Activated T-cell treated with anti-CD3 and anti-CD28 coated beads for 4 hours (primary cell): ENCODE data around the gene PGM5.

ENCODE experiments used
- DNase-seq: peaks from one replicate; pipeline ENCODE4 v3.0.0-alpha.2; 2020

The PGM5 gene

DNA sequence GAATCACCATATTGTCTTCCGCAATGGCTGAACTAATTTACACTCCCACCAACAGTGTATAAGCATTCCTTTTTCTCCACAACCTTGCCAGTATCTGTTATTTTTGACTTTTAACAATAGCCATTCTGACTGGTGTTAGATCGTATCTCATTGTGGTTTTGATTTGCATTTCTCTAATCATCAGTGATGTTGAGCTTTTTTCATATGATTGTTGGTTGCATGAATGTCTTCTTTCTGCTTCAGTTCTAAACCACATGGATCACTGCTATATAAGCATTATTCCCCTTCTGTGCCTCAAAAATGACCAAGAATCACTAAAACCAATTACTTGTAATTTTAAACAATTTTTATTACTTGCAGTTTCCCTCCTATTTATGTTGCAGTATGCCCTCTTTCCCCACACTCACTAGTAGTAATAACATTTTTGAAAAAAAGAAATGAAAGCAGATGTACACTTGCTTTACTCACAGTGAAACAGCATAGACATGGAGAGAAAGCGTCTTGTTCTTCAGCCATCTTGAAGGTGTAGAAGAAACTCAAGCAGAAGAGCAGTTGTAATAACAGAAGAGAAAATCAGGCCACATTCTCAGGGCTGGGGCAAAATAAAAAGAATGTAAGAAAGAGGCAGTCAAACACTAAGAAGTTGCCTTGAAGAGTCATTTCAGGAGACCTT is 188.8 kb downstream of the PGM5 start:
- DNase-seq = no peak

DNA sequence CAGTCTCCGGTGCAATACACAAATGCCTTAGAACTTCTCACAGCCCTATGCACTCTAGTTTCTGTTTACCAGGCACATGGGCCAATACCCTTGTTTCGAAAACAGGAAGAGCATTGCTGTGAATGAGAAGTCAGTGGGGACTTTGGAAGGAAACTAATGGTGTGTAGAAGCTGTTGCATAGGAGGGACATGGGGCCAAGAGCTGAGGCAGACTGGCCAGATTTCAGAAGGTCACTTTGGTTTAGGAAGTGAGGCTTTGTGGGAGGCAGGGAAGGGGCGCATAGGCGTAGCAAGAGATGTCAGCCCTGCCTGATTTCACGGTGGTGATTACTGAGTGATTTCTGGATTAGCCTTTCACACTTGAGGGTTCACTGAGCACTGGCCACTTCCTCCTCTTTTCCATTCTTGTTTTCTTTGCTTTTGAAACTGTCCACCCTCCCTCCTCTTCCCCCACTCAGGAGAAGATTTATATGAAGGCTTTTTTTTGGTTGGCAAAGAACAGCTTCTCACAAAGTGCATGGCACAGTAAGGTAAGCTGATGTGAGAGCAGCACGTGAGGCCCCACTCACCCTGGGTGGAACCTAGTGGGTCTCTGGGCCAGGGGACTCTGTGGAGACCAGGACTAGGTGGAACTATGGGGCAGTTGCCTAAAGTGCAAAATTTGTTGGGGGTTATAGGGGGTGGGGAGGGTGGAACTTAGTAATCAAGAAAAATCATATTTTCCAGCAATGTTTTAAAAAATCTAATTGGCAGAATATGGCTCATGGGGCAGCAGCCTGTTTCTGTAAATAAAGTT is 190.4 kb downstream of the PGM5 start:
- DNase-seq = no peak

DNA sequence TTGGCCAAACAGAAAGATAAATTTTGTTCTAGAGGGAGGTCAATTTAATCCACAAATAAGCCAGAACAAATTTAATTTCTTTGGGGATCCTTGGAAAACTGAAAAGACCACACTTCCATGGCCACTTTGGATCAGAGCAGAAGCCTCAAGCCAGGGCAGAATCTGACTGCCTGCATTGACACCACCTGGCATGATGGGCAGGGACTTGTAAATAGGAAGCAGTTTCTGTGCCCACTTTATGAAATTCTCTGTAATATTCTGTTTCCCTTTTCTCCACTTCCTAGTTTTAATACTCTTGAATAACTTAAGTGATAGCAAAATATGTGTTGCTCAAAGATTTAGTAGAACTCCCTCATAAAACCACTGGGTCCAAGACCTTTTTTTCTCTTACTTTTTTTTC is 191.0 kb downstream of the PGM5 start:
- DNase-seq = no peak

DNA sequence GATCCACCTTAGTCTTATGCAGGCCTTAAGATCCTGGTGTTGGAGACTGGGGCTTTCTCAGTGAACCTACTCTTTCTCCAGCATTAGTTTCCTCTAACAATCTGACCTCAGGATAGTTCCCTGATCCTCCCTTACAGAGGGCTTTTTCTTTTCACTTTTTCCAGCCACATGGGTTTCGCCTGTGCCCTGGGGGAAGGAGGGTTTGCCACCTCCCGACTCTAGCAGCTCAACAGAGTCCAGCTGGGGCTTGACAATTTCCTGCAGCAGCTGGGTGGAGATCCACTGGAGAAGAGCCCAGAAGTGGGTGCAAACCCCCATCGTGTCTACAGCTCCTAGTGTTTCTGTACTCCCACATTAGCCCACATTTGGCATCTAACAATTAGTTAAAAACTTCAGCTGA is 191.8 kb downstream of the PGM5 start:
- DNase-seq = no peak

DNA sequence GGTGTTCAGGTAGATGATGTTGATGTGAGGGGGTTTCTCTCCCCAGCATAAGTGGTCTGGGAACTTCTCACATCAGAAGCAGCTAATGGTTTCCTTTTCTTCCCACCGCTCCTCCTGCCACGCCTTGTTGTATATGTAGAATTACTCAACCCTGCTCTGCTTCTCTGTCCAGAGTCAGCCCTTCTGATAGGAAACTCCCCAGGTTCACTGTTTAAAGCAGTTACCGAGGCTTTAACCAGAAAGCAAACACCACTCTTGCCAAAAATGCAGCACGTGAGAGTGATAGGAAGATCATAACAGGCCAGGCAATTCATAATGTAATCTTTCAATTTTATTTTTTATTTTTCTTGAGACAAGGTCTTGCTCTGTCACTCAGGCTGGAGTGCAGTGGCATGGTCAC is 194.8 kb downstream of the PGM5 start:
- no peak for DNase-seq

DNA sequence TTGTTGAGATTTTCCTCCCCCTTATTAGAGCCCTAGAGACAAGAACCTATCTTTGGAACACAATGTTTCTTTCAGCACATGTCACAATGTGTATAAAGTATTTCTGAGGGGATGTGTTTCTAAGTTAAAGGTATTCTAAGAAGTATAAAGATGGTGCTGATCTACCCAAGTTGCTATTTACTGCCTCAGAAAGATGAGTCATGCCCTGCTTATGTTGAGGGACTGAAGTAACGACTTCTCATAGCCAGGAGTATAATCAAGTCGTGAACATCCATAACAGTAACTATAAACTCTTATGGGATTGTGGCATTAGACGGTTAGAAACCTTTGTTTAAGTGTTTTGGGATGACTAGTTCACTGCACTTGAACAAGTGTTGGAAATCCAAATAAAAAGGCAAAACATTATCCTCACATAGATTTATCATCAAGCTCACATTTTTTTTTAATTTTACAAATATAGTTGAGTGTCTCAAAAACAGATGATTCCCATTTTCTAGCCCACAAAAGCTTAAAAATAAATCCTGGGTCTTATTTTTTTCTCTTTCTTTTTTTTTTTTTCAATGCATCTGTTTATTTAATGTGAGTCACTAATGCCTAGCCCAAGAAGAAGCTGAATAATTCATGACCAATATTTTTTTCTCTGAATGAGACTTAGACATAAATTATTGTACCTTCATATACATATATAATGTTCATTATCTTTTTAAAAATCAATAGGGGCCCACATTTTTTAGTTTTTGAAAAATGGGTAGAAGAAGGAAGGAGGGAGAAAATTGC is 196.5 kb downstream of the PGM5 start:
- DNase-seq = no peak

DNA sequence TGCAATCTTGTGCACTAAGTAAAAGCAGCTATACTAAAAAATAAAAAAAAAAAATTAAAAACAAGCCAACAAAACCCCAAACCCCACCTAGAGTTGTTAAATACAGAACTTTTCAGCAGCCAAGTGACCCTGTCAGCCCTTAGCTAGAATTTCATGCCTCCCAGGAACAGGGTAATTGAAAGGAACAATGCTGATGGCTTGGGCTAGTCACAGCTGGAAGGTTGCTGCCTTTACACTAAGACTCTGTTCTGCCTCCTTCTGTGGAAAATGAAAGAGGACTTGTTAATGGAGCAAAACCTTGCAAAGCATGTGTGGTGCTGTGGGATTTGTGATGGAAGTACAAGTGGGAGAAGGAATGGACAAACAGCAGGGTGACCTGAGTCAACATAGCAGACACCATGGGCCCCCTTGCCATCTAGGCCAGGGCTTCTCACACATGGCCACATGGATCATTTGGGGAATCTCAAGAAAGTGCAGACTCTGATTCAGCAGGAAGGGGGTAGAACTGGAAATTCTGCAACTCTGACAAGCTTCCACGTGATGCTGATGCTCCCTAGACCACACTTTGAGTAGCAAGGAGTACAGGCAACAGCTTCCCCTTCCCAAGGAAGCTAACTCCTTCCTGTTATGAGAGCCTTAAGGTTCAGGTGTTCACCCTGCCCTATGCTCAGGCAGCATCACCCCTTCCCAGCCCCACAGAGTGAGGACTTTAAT is 199.2 kb downstream of the PGM5 start:
- DNase-seq = no peak

DNA sequence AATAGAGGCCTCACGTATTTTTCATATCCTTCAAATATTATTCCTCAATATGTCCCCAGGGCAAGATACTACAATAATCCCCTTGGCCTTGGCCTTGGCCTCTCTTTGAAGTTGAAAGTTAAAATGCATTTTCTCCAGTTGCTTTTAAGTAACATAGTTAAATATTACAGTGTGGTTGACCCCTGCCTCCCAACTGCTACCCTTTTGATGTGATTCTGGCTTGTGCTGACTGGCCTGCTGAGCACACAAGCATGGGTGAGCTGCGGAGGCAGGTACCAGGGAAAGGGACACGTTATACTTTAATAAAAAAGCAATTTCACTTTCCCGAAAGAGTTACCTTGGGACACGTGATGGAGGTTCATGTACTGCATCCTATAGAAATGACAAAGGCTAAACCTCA is 202.1 kb downstream of the PGM5 start:
- DNase-seq = no peak

DNA sequence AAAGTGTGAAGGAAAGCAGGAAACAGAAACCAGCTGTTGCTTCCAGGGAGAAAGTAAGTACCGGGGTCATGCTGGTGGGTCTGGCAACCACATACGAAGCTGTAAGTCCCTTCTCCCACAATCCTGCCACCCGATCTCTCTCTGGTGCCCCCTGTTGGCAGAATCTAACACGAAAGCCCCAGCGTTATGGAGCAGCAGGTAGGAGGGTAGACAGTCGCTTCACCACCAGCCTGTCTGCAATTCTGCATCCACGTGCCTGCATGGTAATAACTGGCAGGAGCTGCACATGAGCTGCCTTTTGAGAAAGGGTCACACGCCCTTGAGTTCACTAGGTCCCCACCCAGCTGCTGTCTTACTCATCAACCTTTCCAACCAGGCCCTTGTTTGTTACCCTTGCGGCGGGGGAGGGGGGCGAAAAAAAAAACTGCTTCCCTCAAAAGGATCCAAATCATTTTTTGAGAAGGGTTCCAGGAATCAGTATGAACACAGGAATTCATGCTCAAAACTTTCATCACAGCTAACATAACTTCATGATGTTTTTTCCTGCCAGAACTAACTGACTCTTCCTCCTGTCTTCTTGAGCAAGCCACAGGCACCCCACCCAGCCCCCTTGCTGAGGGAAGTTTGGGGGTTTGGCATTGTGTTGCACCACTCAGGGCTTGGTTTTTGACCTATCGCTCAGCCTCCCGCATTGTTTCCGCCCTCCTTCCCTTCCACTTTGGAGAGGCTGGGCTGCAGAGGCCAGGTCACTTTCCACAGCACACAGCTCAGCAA is 203.8 kb downstream of the PGM5 start:
- peak; percentile 27 for DNase-seq

DNA sequence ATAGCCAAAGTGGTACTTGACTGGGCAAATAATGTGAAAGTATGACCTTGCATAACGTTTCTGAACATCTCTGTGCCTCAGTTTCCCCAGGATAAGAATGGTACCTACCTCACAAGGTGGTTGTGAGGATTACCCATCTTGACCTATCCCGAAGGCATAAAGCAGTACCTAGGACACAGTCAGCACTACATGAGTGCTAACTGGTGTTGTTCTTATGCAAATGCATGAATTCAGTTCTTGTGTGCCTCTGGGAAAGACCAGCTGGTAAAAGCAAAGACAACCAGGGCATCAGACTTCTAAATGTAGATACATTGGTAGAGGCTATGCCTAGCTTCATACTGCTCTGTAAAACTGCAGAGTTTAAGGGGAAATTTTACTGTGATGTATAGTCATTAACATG is 206.1 kb downstream of the PGM5 start:
- DNase-seq = no peak

DNA sequence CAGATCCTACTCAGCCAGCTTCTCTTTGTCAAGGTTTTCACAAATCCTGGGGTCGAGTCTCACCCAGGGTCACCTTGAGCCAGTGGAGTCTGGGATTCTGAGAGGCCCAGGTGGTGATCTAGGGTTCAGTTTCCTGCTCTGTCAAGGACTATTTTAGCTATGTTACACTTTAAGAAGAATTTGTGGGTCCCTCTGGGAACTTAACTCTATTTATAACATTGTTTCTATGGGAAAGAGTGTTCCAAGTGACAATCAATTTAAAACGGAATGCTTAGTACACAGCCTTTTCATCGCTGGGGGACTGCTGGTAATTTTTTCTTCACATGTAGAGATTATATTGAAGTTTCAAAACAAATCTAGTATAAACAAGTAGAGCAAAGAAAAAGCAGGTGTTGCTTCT is 211.2 kb downstream of the PGM5 start:
- no peak for DNase-seq

DNA sequence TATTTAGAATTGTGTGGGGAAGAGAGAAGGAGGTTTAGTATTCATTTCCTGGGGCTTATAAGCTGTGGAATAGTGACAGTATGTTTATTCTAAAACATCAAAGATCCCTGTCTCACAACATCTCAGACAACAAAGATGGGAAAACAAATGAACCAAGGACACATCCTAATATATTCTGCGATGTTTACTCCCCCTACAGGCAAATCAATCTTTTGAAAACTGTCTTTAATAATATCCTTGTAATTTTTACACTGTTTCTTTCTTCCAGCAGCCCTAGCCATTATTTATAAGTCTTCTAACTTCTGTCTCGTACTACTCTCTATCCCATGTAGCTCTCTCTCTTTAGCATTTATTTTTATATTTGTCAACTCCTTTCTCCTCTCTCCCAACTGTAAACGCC is 217.7 kb downstream of the PGM5 start:
- DNase-seq = no peak

DNA sequence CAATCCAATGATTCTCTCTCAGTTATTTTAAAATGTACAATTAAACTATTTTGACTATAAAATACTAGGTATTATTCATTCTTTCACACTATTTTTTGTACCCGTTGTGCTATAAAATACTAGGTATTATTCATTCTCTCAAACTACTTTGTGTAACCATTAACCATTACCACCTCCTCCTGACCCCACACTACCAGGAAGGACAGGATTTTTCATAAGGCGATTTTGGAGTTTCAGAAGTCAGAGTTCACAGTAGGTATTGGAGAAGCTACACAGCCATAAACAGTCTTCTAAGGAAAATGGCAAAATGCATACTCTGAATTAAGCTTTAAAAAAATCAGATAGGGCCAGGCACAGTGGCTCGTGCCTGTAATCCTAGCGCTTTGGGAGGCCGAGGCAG is 219.4 kb downstream of the PGM5 start:
- no peak for DNase-seq

DNA sequence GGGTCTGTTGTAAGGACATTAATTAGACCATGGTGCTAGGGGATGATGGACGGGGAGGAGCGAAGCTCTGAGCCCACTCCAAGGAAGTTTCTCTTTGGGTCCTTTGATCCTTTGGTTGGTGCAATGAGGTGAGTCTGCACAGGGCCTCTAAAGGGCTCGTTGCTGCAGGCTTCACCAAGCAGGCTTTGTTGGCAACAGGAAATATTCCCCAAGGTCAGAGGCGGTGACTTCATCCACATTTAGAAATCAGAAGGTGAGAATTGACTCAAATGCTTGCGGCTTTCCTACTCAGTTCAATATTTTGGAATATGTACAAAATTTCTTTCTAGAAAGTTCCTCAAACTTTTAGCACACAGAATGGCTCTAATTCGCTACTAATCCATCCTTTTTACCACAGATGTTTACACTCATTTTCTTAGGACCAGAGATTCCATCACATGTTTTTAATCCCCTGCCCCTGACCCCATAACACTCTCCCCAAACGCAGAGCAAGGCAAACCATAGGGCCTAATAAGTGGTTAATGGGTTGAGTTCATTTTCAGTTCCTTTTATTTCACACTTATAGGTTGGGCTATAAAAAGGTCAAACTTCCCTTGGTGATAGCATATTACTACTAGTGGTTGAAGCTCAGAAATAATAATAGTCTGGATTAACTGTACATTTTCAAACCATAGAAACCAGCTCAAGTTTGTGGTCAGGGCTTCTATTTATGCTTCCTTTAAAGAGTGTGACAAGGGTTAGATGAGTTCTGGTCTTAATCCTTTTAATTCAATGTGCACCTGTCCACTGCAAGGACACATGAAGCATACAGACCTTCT is 221.6 kb downstream of the PGM5 start:
- DNase-seq = no peak
